Stomach (tissue), 4 donors: ENCODE measurements around the gene MORF4L2.

ENCODE experiments used
- CTCF ChIP-seq, 7 experiments: fragments of 450-650 bp in 4 of 7; fragments of 200-600 bp in 3 of 7; sonication (generic) in 3 of 7; IDR thresholded peaks; one replicate each; pipeline ENCODE4 v1.5.1; 2016 to 2019; ENCODE audit warnings: antibody characterized with exemption in 7 of 7, control low read depth in 2 of 7, mild to moderate bottlenecking in 1 of 7
- POLR2A ChIP-seq, 4 donors: fragments of 450-650 bp; IDR thresholded peaks; one replicate each; pipeline ENCODE4 v1.6.1; 2016; ENCODE audit warnings: antibody characterized with exemption in 4 of 4, control low read depth in 2 of 4, mild to moderate bottlenecking in 1 of 4, moderate library complexity in 1 of 4

DNA sequence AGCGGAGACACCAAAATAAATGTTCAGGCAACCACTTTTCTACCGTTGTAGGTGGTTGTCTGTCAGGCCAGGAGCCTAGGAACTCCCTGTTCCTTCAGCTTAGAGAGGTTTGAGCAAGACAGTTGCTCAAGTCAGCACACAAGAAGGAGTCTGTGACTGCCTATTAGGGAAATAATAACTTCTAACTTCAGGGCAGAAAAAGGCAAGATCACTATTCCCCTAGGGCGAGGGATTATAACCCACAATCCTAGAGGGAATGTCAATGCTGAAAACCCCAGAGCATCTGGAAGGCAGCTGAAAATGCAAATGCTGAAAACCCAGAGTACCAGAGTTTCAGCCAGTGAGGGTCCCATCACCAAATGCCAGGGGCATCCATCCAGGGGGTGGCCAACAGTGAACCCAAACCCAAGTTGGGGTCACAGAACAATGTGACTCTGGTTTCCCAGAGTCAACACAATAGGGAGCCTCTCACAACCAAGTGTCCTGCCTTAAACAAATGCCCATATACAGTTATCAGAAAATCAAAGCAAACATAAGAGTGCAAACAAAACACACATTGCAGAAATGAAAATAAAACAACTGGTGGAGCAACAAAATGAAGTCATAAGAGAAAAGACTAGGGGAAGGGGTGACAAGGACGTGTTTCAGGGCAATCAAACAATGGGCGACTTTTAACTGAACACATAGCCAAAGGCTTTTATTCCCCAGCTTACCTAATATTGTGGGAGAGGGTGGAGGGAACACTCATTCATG lies 27.6 kb downstream of the MORF4L2 start:
- no peak for TF ChIP-seq CTCF (IDR thresholded peaks at IDR 0.05)
- TF ChIP-seq POLR2A (IDR thresholded peaks at IDR 0.05): no peak
